HTR-8/SVneo (cell line): ENCODE results near the gene FSTL3.
"Not testable (repeated sequence)": the region's sequence is repeated elsewhere in the genome, so short reads cannot be mapped to it uniquely, and the experiment has no call there.

ENCODE experiments used
- DNase-seq: peaks from one replicate; pipeline ENCODE4 v3.0.0; 2011; ENCODE audit warnings: low spot score, mixed read lengths; ENCODE audit not compliant: insufficient read length
- FAIRE-seq: peaks from 2 replicates; lab custom pipeline; 2011; peaks lifted over from hg19 to GRCh38; lab: Jason Lieb, UNC

FSTL3 gene

DNA sequence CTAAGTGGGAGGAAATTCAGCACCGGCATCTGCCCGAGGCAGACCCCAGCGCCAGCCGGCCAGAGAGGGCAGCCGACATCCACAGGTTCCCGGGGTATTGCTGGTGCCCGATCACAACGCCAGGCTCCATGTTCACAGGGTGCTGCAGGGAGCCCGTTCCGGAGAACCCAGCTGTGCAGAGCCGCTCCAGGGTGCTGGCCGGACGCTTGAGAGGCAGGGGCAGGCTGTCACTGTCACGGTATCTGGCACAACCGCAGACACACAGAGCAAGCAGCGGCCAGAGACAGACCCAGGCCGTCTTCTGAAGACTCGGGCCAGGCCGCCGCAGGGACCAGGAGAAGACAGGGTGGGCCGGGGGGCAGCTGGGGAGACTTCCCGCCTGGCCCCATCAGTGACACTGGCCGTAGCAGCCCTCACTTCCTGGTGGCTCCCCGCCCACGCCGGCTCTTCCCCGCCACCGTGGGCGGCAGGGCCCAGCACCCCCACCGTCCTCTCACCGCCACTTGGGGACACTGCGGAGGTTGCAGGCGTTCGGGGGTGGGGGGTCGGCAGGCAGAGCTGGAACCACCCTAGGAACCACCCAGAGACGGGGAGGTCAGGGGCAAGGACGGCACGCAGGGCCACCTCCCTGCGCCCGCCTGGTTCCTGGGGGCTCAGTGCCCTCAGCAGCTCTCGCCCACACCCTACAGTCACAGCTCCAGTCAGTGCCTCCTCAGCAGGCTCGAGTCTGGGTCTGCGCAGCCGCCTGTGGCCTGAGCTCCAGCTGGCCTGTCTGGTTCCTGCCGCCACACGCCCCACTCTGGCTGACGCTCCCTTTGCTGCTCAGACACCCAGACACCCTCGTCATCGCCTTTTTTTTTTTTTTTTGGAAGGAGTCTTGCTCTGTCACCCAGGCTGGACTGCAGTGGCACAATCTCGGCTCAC lies 17.0 kb upstream of the FSTL3 start:
- FAIRE-seq (no peak), DNase-seq (no peak)

DNA sequence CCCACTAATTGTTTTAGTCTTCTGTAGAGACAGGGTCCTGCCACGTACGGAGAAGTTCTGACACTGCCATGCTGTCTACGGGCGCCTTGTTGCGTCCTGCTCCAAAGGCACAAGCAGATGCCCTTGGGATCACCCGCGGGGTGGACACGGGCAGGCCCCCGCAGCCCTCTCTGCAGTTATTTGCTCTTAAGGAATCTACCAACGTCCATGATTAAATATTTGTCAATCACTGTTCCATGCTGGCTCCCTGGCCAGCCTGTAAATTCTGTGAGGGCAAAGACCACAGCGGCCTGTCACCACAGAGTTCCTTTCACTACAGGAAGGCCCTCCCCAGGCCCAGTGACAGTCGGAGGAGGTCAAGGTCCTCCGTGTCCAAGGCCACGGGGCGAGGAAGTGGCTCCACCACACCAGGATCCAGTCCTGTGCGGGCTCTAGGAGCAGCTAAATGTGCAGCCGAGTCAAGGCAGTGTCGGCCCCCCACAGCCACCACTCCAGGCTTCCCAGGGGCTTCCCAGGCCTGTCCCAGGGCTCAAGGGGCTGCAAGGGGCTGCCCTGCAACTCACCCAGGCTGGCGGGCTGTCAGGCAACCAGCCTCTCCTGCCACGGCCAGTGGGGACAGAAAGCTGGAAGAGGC lies 15.3 kb upstream of the FSTL3 start:
- FAIRE-seq (no peak), DNase-seq (no peak)

GRCh38 chr19:661427-662196 lies 14.6 kb upstream of the FSTL3 start:
- DNase-seq (no peak), FAIRE-seq (no peak)

GRCh38 chr19:662207-662961 lies 13.8 kb upstream of the FSTL3 start:
- DNase-seq, result peak; percentile 32
- FAIRE-seq, result no peak

GRCh38 chr19:662962-663681 lies 13.1 kb upstream of the FSTL3 start, which contains the start of gene RNF126:
RNF126 (minus strand) TSS chr19:663214; CDS start chr19:663121, 93 bp downstream.
- peak; percentile 81 for FAIRE-seq
- DNase-seq, result peak; percentile 74

GRCh38 chr19:663682-664117 lies 12.5 kb upstream of the FSTL3 start:
- FAIRE-seq (no peak), DNase-seq (no peak)

- DNase-seq (peak; percentile 85), FAIRE-seq (no peak)
Measured at GRCh38 chr19:664913-665443, 11.2 kb upstream of the FSTL3 start.

GRCh38 chr19:666985-667573 lies 9.1 kb upstream of the FSTL3 start:
- not testable (repeated sequence) for DNase-seq, FAIRE-seq

DNA sequence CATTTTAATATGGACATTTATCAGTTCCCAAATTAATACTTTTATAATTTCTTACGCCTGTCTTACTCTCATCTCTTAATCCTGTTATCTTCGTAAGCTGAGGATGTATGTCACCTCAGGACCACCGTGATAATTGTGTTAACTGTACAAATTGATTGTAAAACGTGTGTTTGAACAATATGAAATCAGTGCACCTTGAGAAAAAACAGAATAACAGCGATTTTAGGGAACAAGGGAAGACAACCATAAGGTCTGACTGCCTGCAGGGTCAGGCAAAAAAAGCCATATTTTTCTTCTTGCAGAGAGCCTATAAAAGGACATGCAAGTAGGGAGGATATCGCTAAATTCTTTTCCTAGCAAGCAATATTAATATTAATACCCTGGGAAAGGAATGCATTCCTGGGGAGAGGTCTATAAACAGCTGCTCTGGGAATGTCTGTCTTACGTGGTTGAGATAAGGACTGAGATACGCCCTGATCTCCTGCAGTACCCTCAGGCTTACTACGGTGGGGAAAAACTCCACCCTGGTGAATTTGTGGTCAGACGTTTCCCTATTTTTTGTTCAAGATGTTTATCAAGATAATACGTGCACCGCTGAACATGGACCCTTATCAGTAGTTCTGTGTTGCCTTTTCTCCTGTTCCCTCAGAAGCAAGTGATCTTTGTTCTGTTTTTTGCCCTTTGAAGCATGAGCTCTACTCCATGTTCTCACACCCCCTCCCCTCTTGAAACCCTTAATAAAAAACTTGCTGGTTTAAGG lies 7.3 kb upstream of the FSTL3 start:
- not testable (repeated sequence) for DNase-seq, FAIRE-seq

DNA sequence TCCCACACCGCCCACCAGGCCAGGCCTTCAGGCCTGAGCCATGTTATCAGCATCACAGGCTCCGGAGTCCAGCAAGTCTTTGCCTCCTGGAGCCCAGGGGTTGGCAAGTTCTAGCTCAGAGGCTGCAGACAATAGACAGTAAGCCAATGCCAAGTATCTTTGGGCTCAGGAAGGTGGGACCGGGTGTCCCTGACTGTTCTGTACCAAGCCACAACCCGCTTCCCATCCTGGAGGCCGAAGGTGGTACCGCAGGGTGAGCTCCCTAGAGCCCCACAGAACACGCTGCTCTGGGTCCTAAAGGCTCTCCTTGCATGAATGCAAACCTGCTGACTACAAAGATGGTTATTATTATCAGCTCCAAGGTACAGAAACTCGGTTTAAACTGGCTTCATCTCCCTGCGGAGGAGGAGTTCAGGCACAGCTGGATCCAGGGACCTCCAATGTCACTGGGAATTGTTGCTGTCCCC lies 5.5 kb upstream of the FSTL3 start:
- DNase-seq (no peak), FAIRE-seq (no peak)

DNA sequence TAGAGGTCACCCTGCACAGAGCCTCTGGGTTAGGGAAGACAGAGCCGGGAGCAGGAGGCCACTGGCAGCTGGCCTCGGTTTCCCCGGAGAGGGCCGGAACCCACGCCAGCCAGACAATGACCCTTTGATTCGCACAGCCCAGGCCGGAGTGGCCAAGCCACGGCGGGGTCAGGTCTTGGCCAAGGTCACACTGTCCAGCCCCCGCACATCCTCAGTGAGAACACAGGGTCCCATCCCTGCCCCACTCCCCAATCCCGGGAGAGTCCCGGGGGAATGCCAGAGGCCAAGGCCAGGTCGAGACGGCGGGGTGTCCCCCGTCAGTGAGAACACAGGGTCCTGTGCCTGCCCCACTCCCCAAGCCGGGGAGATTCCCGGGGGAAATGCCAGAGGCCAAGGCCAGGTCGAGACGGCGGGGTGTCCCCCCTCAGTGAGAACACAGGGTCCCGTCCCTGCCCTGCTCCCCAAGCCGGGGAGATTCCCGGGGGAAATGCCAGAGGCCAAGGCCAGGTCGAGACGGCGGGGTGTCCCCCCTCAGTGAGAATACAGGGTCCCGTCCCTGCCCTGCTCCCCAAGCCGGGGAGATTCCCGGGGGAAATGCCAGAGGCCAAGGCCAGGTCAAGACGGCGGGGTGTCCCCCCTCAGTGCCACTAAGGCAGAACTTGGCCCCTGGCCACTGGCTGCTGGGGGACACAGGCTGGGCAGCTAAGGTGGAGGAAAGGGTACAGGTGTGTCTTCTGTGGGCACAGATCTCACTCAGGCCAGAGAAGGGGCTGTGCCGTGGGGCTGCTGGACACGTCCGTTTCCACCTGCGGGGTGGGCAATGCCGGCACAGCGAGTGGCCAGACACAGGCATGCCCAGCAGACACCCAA lies 1.7 kb upstream of the FSTL3 start:
- FAIRE-seq (no peak), DNase-seq (no peak)

DNA sequence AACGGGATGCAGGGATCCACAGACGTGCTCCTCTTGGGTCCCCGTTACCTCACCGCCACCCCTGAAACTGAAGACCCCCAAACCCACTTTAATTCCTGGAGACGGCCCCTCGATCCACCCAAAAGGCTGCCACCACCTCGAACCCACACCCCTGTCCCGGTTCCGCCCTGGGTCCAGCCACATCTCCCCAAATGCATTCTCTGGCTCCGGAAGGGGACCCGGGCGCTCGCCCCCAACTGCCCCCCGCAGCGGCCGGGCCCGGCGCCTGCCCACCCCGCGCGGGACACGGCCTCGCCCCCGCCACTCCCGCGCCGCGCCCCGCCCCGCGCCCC lies 219 bp upstream of the FSTL3 start:
- DNase-seq (no peak), FAIRE-seq (no peak)

DNA sequence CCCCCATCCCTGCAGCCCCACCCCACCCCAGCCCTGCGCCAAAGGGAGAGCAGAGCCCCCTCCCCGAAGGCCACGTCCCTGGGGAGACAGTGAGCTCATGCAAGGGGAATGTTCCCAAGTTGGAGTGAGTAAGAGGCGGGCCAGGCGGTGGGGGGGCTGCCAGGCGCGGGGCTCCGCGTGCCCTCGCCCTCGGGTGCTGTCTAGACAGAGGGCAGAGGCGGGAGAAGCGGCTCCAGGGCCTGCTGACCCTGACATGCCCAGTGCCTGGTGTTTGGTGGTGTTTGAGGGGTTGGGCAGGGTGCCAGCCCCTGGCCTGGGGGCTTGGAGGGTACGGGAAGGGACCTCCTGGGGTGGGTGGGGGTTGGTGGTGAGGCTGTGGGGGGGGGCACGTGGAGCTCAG lies 1.0 kb downstream of the FSTL3 start:
- DNase-seq, result peak; percentile 85
- FAIRE-seq, result peak; percentile 66

- FAIRE-seq (no peak), DNase-seq (no peak)
Measured at GRCh38 chr19:677601-678436, 1.6 kb downstream of the FSTL3 start.

- DNase-seq (no peak), FAIRE-seq (no peak)
Measured at GRCh38 chr19:678791-679388, 2.7 kb downstream of the FSTL3 start.
